Endothelial cell of umbilical vein (primary cell): ENCODE measurements around the gene CD58. TPM values are rescaled to one million over a fixed set of nuclear protein-coding genes. Genes with fewer than 3 reads are reported as not detected.
"Not testable (repeated sequence)": the region's sequence is repeated elsewhere in the genome, so short reads cannot be mapped to it uniquely, and the experiment has no call there.

Experiments
- BruUV-seq: library from RNA; stranded (reverse); fragments of 400-500 nt; replicated peaks from 2 replicates; lab custom pipeline; 2021; lab: Mats Ljungman, UMichigan
- CTCF ChIA-PET: fragments of 300-600, 350-600 bp; sonication (Branson Sonifier 250); formaldehyde crosslinking; loops from one replicate; lab custom pipeline; 2021; ENCODE audit warnings: antibody characterized with exemption, inconsistent platforms; lab: Charles Lee
- POLR2A ChIA-PET: fragments of 300-600, 350-600 bp; sonication (Branson Sonifier 250); formaldehyde crosslinking; loops from one replicate; lab custom pipeline; 2021; ENCODE audit warnings: antibody characterized with exemption, inconsistent platforms; lab: Charles Lee
- DNase-seq: peaks from one replicate; pipeline ENCODE4 v3.0.0-alpha.2; 2011; ENCODE audit warnings: low read depth, low spot score
- FAIRE-seq: peaks from 2 replicates; lab custom pipeline; 2011; peaks lifted over from hg19 to GRCh38; lab: Jason Lieb, UNC
- H2AFZ ChIP-seq: 2 replicates; pipeline ENCODE4 v1.6.0; 2012; ENCODE audit warnings: low read depth, low read length, control low read depth, inconsistent platforms
- H3K27ac ChIP-seq: 2 replicates; pipeline ENCODE4 v1.5.1; 2011; ENCODE audit warnings: low read depth, mild to moderate bottlenecking, control low read depth, low read length, moderate library complexity; ENCODE audit not compliant: insufficient read depth
- H3K27me3 ChIP-seq, 2 experiments: 2 replicates each; pipeline versions ENCODE4 v1.6.0 to v1.6.1; 2011; ENCODE audit warnings: low read length in 2 of 2, mixed read lengths in 1 of 2; ENCODE audit not compliant: control insufficient read depth in 2 of 2, insufficient read depth in 2 of 2
- H3K36me3 ChIP-seq, 2 experiments: 2 replicates in 1 of 2; 3 replicates in 1 of 2; pipeline ENCODE4 v1.5.1; 2011; ENCODE audit warnings: low read length in 2 of 2, mild to moderate bottlenecking in 1 of 2, moderate library complexity in 1 of 2; ENCODE audit not compliant: control insufficient read depth in 2 of 2, insufficient read depth in 2 of 2; ENCODE audit errors: extremely low read depth in 1 of 2
- H3K4me1 ChIP-seq: 3 replicates; pipeline ENCODE4 v1.5.1; 2011; ENCODE audit warnings: mild to moderate bottlenecking, low read length; ENCODE audit not compliant: control insufficient read depth, insufficient read depth; ENCODE audit errors: extremely low read depth
- H3K4me2 ChIP-seq: 2 replicates; pipeline ENCODE4 v1.6.1; 2011; ENCODE audit warnings: low read length, control low read depth, mixed read lengths; ENCODE audit not compliant: insufficient read depth
- H3K4me3 ChIP-seq, 3 experiments: fragments of 200-600 bp in 1 of 3; sonication (generic), shearing (Covaris generic) in 1 of 3; replicated peaks in 1 of 3; 2 replicates each; pipeline ENCODE4 v1.5.1; 2011 to 2016; ENCODE audit warnings: control low read depth in 3 of 3, low read length in 3 of 3, mild to moderate bottlenecking in 2 of 3, inconsistent platforms in 1 of 3, low read depth in 1 of 3, moderate library complexity in 1 of 3; ENCODE audit not compliant: insufficient read depth in 1 of 3
- H3K79me2 ChIP-seq: 2 replicates; pipeline ENCODE4 v1.6.0; 2012; ENCODE audit warnings: low read length, inconsistent platforms; ENCODE audit not compliant: control insufficient read depth, insufficient read depth
- H3K9ac ChIP-seq: replicated peaks from 2 replicates; pipeline ENCODE3; 2011; ENCODE audit warnings: low read length, control low read depth; ENCODE audit not compliant: insufficient read depth; ENCODE audit errors: extremely low read depth
- H3K9me1 ChIP-seq: replicated peaks from 3 replicates; pipeline ENCODE4 v1.6.0; 2011; ENCODE audit warnings: mild to moderate bottlenecking, low read length; ENCODE audit not compliant: control insufficient read depth, insufficient read depth; ENCODE audit errors: extremely low read depth
- H3K9me3 ChIP-seq: replicated peaks from 2 replicates; pipeline ENCODE4 v1.5.1; 2012; ENCODE audit warnings: low read length, inconsistent platforms; ENCODE audit not compliant: control insufficient read depth, insufficient read depth
- H4K20me1 ChIP-seq: replicated peaks from 2 replicates; pipeline ENCODE3; 2011; ENCODE audit warnings: mild to moderate bottlenecking, low read length; ENCODE audit not compliant: control insufficient read depth, insufficient read depth; ENCODE audit errors: extremely low read depth
- dilution Hi-C: fragments of 300-500 bp; cut with MboI; formaldehyde crosslinking; loops from one replicate; pipeline ENCODE4 v1.15.0; 2019; ENCODE audit warnings: low sequenced_read_pairs; ENCODE audit not compliant: extremely low pct_ligation_motif_present
- intact Hi-C: fragments of 100-400 bp; cut with micrococcal nuclease; formaldehyde crosslinking; loops from one replicate; pipeline ENCODE4 v1.10.0; 2022
- polyA plus RNA-seq, 4 experiments: library from polyadenylated mRNA; depleted of rRNA in 3 of 4; stranded (reverse) in 3 of 4; unstranded in 1 of 4; fragments of >200 nt; gene quantifications; 2 replicates each; pipeline versions ENCODE4 v1.2.1 to v1.2.3, GENCODE V29; 2011 to 2012; ENCODE audit warnings: missing spikeins in 1 of 4
- total RNA-seq: library from RNA; stranded (reverse); gene quantifications from 2 replicates; pipeline ENCODE4 v1.2.3, GENCODE V29; 2021

The CD58 gene
- total and polyA plus RNA-seq, 2 donors (not counting 3 experiments of a cell fraction or from before 2014, with no cell fraction given): 9.8 to 12.7 TPM

DNA sequence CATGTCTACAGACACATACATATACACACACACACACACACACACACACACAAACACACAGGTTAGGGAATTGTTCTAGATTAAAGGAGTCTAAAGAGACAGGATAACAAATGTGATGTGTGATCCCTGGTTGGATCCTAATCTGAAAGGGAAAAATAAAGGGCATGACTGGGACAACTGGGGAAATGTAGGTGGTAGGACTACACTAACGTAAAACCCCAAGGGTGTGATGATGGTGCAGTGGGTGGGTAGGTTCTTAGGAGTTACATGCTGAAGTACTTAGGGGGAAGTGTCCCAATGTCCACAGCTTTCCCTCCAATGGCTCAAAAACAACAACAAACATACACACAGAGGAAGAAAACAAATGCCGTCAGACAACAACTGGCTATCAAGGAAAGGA lies 28.5 kb upstream of the CD58 start:
- not testable (repeated sequence) for H3K27ac ChIP-seq
- CTCF ChIA-PET: interaction anchor here (1.0 kb wide), 1 partner anchor 25 kb away, joined by 4 read pairs; no protein-coding TSS in a partner anchor

DNA sequence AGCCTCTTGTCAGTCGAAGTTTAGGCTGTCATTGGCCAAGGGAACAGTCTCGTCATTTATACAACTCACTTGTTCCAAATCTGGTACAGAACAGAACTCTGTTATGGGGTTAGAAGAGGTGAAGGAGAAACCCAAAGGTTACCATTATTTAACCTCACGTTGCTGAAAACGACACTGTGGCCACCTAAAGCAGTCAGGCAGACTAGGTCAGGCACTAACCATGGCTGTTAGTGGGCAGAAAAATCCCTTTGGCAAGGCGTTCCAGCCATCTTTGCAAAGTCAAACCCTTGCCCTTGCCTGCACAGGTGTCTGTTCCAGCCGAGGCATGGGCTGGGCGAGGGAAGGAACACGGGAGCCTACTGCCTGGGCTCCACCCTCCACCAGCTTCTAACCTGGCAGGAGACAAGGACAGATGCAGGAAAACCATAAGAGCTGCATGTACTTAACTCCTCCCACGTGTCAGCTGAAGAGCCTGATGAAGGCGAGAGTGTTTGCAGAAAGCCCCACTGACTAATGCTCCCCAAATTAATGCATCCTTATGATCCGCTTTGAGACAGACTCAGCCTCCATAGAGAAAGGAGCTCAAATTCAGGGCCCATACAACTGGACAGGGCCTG lies 27.7 kb upstream of the CD58 start:
- H3K27me3 ChIP-seq, DNase-seq, H3K9ac ChIP-seq, H3K4me3 ChIP-seq, H3K4me2 ChIP-seq, H3K4me1 ChIP-seq, H4K20me1 ChIP-seq, H3K79me2 ChIP-seq, H3K9me1 ChIP-seq, H2AFZ ChIP-seq, POLR2A ChIA-PET, FAIRE-seq, dilution Hi-C loops, BruUV-seq, intact Hi-C loops, H3K27ac ChIP-seq, H3K36me3 ChIP-seq, H3K9me3 ChIP-seq: not testable (repeated sequence)
- CTCF ChIA-PET: interaction anchor here (1.0 kb wide), 1 partner anchor 24 kb away, joined by 4 read pairs; no protein-coding TSS in a partner anchor

More for the DNA sequence above, 28.5 kb upstream of the CD58 start:
- H3K4me2 ChIP-seq, BruUV-seq, H3K4me1 ChIP-seq, H3K9me3 ChIP-seq, H2AFZ ChIP-seq, H4K20me1 ChIP-seq, H3K9me1 ChIP-seq, dilution Hi-C loops, H3K79me2 ChIP-seq, POLR2A ChIA-PET, intact Hi-C loops, H3K36me3 ChIP-seq, H3K4me3 ChIP-seq, H3K27me3 ChIP-seq, DNase-seq, H3K9ac ChIP-seq: not testable (repeated sequence)
- FAIRE-seq: peak; percentile 44

DNA sequence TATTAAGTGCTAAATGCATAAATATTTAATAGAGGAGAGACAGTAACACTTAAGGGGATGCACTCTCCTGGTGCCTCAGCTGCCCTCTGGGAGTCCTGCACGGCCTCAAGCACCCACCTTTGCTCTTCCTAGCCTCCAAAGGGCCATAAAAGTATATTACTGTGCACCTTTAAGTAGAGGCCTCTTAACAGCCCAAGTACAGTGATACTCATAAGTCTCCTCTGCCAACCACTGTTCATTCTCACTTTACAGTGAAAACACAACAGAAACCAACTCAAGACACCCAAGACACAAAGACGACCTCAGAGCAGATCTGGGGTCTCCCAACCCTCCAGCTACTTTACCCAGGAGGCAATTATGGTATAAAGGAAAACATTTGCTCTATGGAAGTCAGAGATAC lies 26.6 kb upstream of the CD58 start:
- H3K79me2 ChIP-seq, H3K9me3 ChIP-seq, H2AFZ ChIP-seq, H3K27ac ChIP-seq, H3K4me2 ChIP-seq, dilution Hi-C loops, H3K36me3 ChIP-seq, H3K4me3 ChIP-seq, H4K20me1 ChIP-seq, H3K4me1 ChIP-seq, FAIRE-seq, POLR2A ChIA-PET, DNase-seq, H3K27me3 ChIP-seq, intact Hi-C loops, BruUV-seq, H3K9ac ChIP-seq, H3K9me1 ChIP-seq: not testable (repeated sequence)
- CTCF ChIA-PET: interaction anchor here (1.1 to 3.4 kb wide), 2 partner anchors 23 to 458 kb away, joined by 7 to 51 read pairs; no protein-coding TSS in a partner anchor

DNA sequence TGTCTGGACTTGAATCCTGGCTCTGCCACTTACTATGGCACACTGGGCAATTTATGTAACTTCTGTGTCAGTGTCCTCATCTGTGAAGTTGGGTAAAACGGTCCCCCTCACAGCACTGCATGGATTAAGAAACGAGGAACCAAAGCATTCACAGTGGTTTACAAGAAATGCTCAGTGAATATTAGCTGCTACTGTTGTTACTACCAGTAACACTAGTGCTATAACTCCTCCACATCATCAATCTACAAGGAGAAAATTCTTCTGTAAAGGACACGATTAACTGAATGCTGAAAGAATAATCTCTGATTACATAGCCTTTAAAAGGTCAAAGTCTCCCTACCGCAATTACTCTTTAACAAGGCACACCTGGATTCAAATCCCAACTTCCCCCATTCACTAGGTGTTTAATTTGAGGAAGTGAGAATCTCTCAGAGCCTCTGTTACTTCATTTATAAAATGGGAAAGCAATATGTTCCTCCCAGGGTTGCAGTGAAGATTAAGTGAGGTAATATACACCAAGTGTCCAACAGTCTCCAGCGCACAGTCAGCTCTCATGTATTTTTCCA lies 26.0 kb upstream of the CD58 start:
- H3K27ac ChIP-seq, H2AFZ ChIP-seq, H3K79me2 ChIP-seq, POLR2A ChIA-PET, H3K9ac ChIP-seq, DNase-seq, H3K36me3 ChIP-seq, H3K9me3 ChIP-seq, H3K4me1 ChIP-seq, H4K20me1 ChIP-seq, dilution Hi-C loops, H3K4me3 ChIP-seq, BruUV-seq, H3K4me2 ChIP-seq, FAIRE-seq, H3K9me1 ChIP-seq, H3K27me3 ChIP-seq: not testable (repeated sequence)
- intact Hi-C loops: loop anchor here (1.0 kb wide), 1 partner anchor 23 kb away; no protein-coding TSS in a partner anchor
- CTCF ChIA-PET: interaction anchor here (0.7 to 3.4 kb wide), 15 partner anchors 9 to 457 kb away, joined by 3 to 155 read pairs (median 7); partner anchors contain the start of gene CD58
